ENCODE data around the gene RTCA.

RTCA gene

DNA sequence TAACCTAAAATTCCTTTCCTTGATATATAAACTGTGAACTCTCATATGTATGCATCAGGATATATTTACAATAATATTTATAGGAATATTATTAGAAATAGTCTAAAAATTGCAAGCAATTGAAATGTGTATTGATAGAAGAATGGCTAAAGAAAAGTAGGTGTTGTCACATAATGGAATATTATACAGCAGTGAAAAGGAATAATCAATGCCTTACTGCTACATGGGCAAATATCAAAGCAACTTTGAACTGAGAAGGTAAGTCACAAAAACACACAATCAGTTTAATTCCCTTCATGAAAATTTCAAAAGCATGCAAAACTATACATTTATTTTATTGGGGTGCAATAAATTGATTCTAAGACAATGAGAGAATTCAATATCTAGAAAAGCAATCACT lies 50.6 kb downstream of the RTCA start:
- H3K36me3 ChIP-seq (ENCODE audit: insufficient read depth, low read length): no peaks in the 10 kb centered on the region
- no peak overlapping the region for H3K9ac ChIP-seq (ENCODE audit: low read length)
- H3K79me2 ChIP-seq (ENCODE audit: insufficient read depth, low read length): no peaks in the 10 kb centered on the region
- H3K27me3 ChIP-seq (ENCODE audit: insufficient read depth, low read length): no peaks in the 10 kb centered on the region
- H3K4me2 ChIP-seq (ENCODE audit: low read length): no peak overlapping the region
- H4K20me1 ChIP-seq (ENCODE audit: insufficient read depth, low read length): no peaks in the 10 kb centered on the region
- H3F3A ChIP-seq (ENCODE audit: insufficient read depth, low read length): no peaks in the 10 kb centered on the region
- H3K9me3 ChIP-seq (ENCODE audit: low read length): peaks cover 9% of the 10 kb centered on the region; the same call in 1 of the 2 replicates
- H2AFZ ChIP-seq (ENCODE audit: low read length): no peak overlapping the region
- TF ChIP-seq, protein P1, sequence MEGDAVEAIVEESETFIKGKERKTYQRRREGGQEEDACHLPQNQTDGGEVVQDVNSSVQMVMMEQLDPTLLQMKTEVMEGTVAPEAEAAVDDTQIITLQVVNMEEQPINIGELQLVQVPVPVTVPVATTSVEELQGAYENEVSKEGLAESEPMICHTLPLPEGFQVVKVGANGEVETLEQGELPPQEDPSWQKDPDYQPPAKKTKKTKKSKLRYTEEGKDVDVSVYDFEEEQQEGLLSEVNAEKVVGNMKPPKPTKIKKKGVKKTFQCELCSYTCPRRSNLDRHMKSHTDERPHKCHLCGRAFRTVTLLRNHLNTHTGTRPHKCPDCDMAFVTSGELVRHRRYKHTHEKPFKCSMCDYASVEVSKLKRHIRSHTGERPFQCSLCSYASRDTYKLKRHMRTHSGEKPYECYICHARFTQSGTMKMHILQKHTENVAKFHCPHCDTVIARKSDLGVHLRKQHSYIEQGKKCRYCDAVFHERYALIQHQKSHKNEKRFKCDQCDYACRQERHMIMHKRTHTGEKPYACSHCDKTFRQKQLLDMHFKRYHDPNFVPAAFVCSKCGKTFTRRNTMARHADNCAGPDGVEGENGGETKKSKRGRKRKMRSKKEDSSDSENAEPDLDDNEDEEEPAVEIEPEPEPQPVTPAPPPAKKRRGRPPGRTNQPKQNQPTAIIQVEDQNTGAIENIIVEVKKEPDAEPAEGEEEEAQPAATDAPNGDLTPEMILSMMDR (IDR thresholded peaks at IDR 0.05; ENCODE audit: low read length): no peak
- TF ChIP-seq EZH2 (IDR thresholded peaks at IDR 0.05; ENCODE audit: borderline replicate concordance, low read length): no peak
- H3K4me3 ChIP-seq (ENCODE audit: low read depth, low read length, poor library complexity, severe bottlenecking): no peak overlapping the region
- H3K9me2 ChIP-seq (ENCODE audit: low read depth, low read length): no peaks in the 10 kb centered on the region
- no peaks in the 10 kb centered on the region for H3K4me1 ChIP-seq (ENCODE audit: insufficient read depth, low read length, severe bottlenecking)
- H3K27ac ChIP-seq (ENCODE audit: low read depth, low read length, poor library complexity, severe bottlenecking): no peak overlapping the region

DNA sequence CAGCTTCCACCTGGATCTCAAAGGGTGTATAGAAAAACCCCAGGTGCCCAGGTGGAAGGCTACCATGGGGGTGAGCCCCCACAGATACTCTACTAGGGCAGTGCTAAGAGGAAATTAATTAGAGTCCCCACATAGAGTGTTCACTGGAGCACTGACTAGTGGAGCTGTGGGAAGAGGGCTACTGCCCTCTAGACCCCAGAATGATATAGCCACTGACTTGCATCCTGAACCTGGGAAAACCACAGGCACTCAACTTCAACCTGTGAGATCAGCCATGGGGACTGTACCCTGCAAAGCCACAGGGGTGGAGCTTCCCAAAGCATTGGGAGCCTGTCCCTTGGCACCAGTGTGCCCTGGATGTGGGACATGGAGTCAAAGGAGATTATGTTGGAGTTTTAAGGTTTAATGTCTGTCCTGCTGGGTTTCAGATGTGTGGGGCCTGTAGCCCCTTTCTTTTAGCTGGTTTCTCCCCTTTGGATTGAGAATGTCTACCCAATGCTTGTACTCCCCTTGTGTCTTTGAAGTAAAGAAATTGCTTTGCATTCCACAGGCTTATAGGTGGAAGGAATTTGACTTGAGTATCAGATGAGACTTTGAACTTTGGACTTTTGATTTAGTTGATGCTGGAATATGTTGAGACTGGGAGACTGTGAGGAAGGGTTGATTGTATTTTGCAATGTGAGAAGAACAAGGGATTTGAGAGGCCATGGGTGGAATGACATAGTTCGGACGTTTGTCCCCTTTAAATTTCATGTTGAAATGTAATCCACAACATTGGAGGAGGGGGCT lies 54.5 kb downstream of the RTCA start:
- Histone ChIP-seq H3K36me3 (ENCODE audit: insufficient read depth, low read length) (no peaks in the 10 kb centered on the region), H3F3A (ENCODE audit: insufficient read depth, low read length) (no peaks in the 10 kb centered on the region; the same call in 1 of the 2 replicates), H3K4me3 (ENCODE audit: low read depth, low read length, poor library complexity, severe bottlenecking) (no peak overlapping the region), H3K4me2 (ENCODE audit: low read length) (no peak overlapping the region), H3K9me3 (ENCODE audit: low read length) (peaks cover 7% of the 10 kb centered on the region; the same call in 1 of the 2 replicates), H3K27me3 (ENCODE audit: insufficient read depth, low read length) (no peaks in the 10 kb centered on the region), H3K79me2 (ENCODE audit: insufficient read depth, low read length) (no peaks in the 10 kb centered on the region), H3K9me2 (ENCODE audit: low read depth, low read length) (no peaks in the 10 kb centered on the region), H3K9ac (ENCODE audit: low read length) (no peak overlapping the region), H4K20me1 (ENCODE audit: insufficient read depth, low read length) (no peaks in the 10 kb centered on the region), H3K27ac (ENCODE audit: low read depth, low read length, poor library complexity, severe bottlenecking) (no peak overlapping the region), H2AFZ (ENCODE audit: low read length) (no peak overlapping the region), H3K4me1 (ENCODE audit: insufficient read depth, low read length, severe bottlenecking) (no peaks in the 10 kb centered on the region)
- TF ChIP-seq, protein P1 (IDR thresholded peaks at IDR 0.05; ENCODE audit: low read length): no peak
- no peak for TF ChIP-seq EZH2 (IDR thresholded peaks at IDR 0.05; ENCODE audit: borderline replicate concordance, low read length)

DNA sequence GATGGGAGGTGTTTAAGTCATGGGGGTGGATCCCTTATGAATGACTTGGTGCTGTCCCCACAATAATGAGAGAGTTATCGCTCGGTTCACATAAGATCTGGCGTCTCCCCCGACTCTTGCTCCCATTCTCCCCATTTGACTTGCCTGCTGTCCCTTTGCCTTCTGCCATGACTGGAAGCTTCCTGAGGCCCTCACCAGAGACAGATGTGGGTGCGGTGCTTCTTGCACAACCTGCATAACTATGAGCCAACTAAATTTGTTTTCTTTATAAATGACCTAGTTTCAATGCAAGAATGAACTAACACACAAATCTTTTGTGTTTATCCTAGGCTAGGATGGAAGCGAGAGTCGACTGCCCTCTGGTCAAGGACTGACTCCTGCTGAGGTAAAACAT lies 55.1 kb downstream of the RTCA start:
- H3K27ac ChIP-seq (ENCODE audit: low read depth, low read length, poor library complexity, severe bottlenecking): no peak overlapping the region
- no peak overlapping the region for H3K4me2 ChIP-seq (ENCODE audit: low read length)
- H3K36me3 ChIP-seq (ENCODE audit: insufficient read depth, low read length): no peaks in the 10 kb centered on the region
- H3F3A ChIP-seq (ENCODE audit: insufficient read depth, low read length): no peaks in the 10 kb centered on the region; the same call in 1 of the 2 replicates
- H3K4me1 ChIP-seq (ENCODE audit: insufficient read depth, low read length, severe bottlenecking): no peaks in the 10 kb centered on the region
- no peak overlapping the region for H2AFZ ChIP-seq (ENCODE audit: low read length)
- H4K20me1 ChIP-seq (ENCODE audit: insufficient read depth, low read length): no peaks in the 10 kb centered on the region
- H3K79me2 ChIP-seq (ENCODE audit: insufficient read depth, low read length): no peaks in the 10 kb centered on the region
- TF ChIP-seq EZH2 (IDR thresholded peaks at IDR 0.05; ENCODE audit: borderline replicate concordance, low read length): no peak
- TF ChIP-seq, protein P1 (IDR thresholded peaks at IDR 0.05; ENCODE audit: low read length): no peak
- H3K9ac ChIP-seq (ENCODE audit: low read length): no peak overlapping the region
- no peaks in the 10 kb centered on the region for H3K9me2 ChIP-seq (ENCODE audit: low read depth, low read length)
- H3K4me3 ChIP-seq (ENCODE audit: low read depth, low read length, poor library complexity, severe bottlenecking): no peak overlapping the region
- 0 out of 2 replicates have a peak, but pooled peaks cover 4% of the 10 kb centered on the region for H3K9me3 ChIP-seq (ENCODE audit: low read length)
- H3K27me3 ChIP-seq (ENCODE audit: insufficient read depth, low read length): no peaks in the 10 kb centered on the region
